ENCODE measurements around the gene CYS1.
"Not testable (repeated sequence)": the region's sequence is repeated elsewhere in the genome, so short reads cannot be mapped to it uniquely, and the experiment has no call there.

CYS1 gene

GRCh38 chr2:10028988-10029874 is 51.0 kb downstream of the CYS1 start:
- DNase-seq = peak; percentile 37

- no peak for DNase-seq
Observed at GRCh38 chr2:10028407-10028987, 51.7 kb downstream of the CYS1 start.

- no peak for DNase-seq
Observed at GRCh38 chr2:10027660-10028330, 52.4 kb downstream of the CYS1 start.

- DNase-seq = no peak
Observed at GRCh38 chr2:10026940-10027569, 53.2 kb downstream of the CYS1 start.

GRCh38 chr2:10022966-10023662 is 57.1 kb downstream of the CYS1 start:
- no peak for DNase-seq

- no peak for DNase-seq
Observed at GRCh38 chr2:10022445-10022844, 57.8 kb downstream of the CYS1 start.

GRCh38 chr2:10022041-10022421 is 58.2 kb downstream of the CYS1 start:
- no peak for DNase-seq

- no peak for DNase-seq
Observed at GRCh38 chr2:10019602-10020400, 60.4 kb downstream of the CYS1 start.

GRCh38 chr2:10019174-10019573 is 61.0 kb downstream of the CYS1 start:
- DNase-seq = no peak

GRCh38 chr2:10017313-10017941 is 62.8 kb downstream of the CYS1 start:
- no peak for DNase-seq

GRCh38 chr2:10016802-10017258 is 63.4 kb downstream of the CYS1 start:
- DNase-seq = no peak

GRCh38 chr2:10016001-10016801 is 64.0 kb downstream of the CYS1 start:
- no peak for DNase-seq

GRCh38 chr2:10015376-10015989 is 64.7 kb downstream of the CYS1 start:
- DNase-seq = not testable (repeated sequence)

- DNase-seq = no peak
Observed at GRCh38 chr2:10014418-10015190, 65.6 kb downstream of the CYS1 start.

- DNase-seq = not testable (repeated sequence)
Observed at GRCh38 chr2:10013651-10014417, 66.4 kb downstream of the CYS1 start.

- DNase-seq = no peak
Observed at GRCh38 chr2:10012963-10013461, 67.2 kb downstream of the CYS1 start.

GRCh38 chr2:10012366-10012962 is 67.7 kb downstream of the CYS1 start:
- DNase-seq = not testable (repeated sequence)

All from NCI-H510A (cell line).